ENCODE measurements around the gene CD200R1.

DNA sequence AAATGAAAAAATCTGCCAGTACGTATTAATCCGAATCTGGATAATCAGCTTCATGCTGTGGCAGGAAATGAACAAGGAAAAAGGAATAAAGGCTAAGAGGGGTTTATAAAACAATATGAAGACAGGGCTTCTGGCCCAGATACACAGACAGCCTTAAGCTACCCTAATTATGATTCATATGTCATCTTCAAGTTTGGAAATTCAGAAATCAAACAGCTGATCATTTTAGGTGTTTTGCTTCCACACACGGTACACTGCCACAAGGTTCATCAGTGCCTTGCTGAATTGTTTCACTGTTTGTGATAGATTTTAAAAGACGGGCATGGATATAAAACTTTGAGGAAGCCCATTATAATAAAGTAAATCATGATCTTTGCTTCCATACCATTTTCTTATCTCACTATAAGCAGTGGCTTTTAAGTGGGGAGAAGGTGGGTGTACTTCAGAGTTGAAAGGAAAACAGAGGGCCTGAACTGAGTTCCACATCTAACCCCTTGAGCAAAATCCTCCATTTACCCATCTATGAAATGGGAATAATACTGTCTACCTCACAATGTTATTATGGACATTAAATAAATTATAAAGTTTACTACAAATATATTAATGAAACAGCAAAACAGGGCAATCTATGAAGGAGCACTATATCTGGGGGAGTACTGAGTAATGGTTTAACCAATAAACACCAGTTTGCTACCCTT, 31.6 kb upstream of the CD200R1 start:
- no peak for TF ChIP-seq EZH2 (IDR thresholded peaks at IDR 0.05; ENCODE audit: low read depth)
- TF ChIP-seq, protein P1, sequence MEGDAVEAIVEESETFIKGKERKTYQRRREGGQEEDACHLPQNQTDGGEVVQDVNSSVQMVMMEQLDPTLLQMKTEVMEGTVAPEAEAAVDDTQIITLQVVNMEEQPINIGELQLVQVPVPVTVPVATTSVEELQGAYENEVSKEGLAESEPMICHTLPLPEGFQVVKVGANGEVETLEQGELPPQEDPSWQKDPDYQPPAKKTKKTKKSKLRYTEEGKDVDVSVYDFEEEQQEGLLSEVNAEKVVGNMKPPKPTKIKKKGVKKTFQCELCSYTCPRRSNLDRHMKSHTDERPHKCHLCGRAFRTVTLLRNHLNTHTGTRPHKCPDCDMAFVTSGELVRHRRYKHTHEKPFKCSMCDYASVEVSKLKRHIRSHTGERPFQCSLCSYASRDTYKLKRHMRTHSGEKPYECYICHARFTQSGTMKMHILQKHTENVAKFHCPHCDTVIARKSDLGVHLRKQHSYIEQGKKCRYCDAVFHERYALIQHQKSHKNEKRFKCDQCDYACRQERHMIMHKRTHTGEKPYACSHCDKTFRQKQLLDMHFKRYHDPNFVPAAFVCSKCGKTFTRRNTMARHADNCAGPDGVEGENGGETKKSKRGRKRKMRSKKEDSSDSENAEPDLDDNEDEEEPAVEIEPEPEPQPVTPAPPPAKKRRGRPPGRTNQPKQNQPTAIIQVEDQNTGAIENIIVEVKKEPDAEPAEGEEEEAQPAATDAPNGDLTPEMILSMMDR (conservative IDR thresholded peaks at IDR 0.05): no peak
